HG02973 (cell line): Measurements from ENCODE around the gene CST8.

ENCODE experiments used
- ATAC-seq: cut with Tn5 transposase; IDR thresholded peaks from one replicate; pipeline ENCODE4 v1.9.1; 2021; ENCODE audit warnings: moderate library complexity; ENCODE audit not compliant: unreplicated experiment

CST8 gene

DNA sequence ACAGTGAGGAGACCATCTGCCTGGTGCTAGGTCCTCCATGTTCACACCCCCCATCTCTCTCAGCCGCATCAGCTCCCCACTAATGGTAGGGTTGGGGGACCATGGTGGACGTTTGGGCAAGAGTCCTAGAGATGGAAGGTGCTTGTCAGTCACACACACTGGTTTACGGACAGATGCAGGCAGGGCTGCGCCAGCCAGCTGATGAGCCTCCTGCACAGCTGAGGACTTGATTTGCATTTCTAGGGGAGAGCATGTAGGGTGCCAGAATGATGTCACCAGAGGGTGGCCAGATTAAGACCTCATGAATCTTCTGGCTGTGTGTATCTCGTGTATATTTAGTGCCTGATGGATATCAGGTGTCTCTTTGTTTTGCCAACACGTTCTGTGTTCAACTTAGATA lies 28.6 kb downstream of the CST8 start:
- ATAC-seq = no peak

DNA sequence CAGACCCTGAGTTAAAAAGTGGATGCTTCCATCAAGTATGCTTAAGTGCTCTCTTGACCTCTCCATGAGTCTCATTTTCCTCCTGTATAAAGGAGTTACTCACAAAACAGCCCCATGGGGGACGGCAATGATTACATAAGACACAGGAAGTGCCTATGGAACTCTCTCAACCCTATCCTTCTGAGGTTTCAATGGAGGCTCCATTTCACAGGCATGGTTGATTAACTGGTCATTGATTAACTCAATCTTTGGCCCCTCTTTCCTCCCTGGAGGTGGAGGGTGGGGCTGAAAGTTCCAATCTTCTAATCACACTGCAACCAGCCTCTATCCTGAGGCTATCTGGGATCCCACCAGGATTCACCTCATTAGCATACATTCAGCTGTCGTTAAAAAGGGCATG lies 29.3 kb downstream of the CST8 start:
- ATAC-seq = no peak

DNA sequence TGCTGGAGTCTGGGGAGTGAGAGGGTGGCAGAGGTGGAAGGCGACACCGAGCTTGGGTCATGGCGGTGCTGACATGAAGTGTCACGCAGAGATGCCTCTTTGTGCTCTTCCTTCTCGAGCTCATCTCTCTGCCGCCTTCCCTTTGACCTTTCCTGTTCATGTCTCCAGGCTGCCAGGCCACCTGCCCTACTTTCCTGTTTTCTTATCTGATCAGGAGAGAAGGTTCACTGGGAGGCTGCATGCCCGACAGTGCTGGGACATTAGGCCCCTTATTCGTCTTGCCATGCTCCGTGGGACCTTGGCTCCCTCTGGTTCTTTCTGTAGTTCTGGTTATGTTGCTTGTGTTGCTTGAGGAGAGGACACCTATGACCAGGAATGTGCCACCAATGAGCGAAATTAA lies 33.2 kb downstream of the CST8 start:
- ATAC-seq = no peak

DNA sequence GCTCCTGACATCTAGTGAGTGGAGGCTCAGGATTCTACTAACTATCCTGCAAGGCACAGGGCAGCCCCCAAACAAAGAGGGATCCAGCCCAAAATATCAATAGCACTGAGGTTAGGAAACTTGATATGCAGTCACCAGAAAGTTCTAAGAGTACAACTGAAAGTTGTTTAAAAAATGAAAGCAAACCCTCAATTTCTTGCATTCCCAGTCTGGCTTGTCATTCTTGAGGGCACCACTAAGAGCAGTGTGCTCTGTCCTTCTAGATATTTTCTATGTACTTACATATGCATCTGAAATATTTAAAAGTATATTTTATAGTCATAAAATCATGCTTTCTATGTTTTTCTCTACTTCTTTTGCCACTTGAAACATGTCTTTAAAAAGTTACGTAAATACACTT lies 35.9 kb downstream of the CST8 start:
- no peak for ATAC-seq

DNA sequence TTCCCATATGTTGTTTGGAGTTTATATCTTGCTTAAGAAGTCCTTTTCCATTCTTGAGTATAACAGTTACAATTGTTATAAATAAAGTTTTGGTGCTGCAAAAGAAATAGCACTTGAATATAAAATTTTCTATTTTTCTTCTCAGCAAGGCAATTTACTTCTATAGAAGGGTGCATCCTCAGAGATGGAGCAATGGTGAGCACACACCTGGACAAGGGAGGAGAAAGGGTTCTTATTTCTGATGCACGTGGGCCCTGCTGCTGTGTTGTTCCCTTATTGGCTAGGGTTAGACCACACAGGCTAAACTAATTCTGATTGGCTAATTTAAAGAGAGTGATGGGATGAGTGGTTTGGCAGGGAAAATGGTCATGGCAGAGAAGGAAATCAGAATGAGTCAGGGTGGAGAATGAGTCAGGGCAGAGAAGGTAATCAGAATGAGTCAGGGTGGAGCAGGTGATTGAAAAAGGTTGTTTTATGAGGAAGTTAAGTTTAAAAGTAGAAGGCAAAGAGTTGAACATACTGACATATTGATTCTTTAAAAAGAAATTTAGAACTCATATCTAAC lies 38.0 kb downstream of the CST8 start:
- ATAC-seq = no peak

DNA sequence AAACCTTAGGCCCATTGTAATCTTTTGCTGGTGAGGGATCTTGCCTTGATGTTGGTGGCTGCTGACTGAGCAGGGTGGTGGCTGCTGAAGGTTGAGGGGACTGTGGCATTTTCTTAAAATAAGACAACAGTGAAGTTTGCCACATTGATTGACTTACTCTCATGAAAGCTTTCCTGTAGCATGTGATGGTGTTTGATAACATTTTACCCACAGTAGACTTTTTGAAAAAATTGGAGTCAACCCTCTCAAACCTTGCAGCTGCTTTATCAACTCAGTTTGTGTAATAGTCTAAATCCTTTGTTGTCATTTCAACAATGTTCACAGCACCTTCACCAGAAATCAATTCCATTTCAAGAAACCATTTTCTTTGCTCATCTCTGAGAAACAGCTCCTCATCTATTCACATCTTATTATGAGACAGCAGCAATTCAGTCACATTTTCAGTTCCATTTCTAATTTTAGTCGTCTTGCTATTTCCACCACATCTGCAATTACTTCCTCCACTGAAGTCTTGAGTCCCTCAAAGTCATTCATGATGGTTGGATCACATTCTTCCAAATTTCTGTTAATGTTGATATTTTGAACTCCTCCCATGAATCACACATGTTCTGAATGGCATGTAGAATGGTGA lies 40.1 kb downstream of the CST8 start:
- no peak for ATAC-seq

DNA sequence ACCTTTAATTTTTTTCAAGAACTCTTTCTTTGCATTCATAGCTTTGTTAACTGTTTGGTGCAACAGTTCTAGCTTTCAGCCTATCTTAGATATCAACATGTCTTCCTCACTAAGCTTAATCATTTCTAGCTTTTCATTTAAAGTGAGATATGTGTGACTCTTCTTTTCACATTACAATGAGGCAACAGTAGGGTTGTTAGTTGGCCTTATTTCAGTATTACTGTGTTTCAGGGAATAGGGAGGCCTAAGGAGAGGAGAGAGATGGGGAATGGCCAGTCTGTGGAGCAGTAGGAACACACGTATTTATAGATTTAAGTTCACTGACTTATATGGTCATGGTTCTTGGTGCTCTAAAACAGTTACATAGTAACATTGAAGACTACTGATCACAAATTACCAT lies 41.6 kb downstream of the CST8 start:
- ATAC-seq = no peak

DNA sequence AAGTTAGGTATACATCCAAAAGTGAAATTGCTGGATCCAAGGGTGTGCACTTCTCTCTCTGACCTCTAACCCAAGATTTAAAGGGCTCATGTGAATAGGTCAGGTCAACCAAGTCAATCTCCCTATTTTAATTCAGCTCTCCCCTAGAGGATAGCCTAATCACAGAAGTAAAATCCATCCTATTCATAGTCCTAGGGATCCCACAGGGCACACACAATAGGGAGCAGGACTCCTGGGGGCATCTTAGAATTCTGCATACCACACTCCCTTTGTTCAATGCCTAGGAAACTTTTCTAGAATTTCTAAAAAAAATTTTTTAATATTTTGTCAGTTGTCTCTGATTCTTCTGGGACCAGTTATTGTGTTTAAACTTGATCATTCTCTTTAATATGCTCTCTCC lies 42.2 kb downstream of the CST8 start:
- no peak for ATAC-seq

DNA sequence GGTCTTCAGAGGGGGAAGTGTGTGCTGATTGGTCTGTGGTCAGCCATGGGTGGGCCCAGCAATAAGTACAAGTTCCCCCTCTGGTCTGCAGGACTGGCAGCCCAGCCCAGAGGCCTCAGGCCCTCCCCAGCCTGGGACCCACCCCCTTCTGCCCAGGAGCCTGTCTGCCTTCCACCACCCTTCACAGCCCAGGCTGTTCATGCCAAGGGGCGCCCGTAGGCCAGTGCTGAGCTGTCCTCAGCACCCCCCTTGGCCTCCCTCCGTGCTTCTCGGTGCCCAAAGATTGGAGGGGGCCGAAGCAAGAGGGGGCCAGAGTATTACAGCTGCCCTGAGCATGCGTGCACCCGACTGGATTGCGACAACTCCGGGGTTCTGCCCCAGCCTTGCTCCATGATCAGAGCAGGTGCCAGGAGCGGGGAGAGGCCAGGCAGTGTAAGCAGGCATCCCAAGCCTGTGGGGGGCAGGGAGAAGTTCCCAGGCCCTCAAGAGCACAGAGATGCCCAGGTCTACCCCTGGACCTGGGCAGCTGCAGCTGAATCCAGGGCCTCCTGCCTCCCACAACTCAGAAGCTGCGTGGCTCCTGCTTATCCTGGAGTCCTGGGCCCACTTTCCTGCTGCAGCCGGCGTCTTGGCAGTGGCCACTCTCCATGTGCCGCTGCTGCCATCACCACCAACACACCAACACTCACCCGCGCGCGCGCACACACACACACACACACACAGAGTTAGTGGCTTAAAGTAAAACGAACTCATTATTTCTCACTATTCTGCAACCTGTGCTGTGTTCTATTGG lies 44.1 kb downstream of the CST8 start:
- no peak for ATAC-seq

DNA sequence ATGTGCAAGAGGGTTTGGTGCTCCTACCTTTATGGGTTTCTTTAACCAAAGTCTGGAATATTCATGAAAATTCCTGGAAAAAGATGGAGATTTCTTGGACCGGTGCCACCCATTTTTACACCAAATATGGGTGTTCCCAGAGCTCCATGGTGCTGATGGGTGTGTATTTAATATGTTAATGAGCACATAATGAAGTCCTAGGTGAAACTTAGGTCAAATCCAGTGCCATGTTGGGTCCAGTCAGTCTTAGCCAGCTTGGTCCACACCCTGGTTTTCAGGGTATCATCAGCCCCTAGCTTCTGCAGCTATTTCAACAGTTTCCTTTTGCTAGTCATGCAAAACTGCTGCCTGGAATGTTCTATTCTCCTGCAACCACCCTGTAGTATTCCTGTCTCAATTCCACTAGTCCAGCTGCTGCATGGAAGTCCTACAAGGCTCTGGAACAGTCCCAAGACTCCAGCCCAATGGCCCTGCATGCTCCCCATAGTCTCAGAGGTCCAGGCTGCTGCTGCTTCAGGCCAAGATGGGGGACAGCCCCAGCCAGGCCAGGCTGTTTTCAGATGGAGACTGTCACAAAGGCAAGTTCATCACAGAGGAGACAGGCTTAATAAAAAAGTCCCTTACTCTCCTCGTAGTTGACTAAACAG lies 45.5 kb downstream of the CST8 start:
- no peak for ATAC-seq

DNA sequence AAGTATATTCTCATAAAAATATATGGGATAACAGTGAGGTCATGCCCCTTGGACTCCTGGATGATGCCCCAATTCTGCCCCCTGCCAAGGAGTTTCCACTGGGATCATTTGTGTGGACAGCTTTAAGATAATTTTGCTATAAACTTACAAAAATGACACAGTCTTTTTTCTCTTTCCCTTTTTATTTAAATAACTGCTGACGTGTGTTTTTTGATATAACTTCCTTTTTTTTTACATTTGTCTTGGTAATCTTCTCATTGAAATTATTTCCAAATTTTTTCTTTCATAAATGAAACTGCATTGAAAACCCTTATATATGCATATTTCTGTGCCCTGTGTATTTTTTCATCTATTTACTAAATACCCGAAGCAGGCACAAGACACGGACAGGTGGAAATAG lies 46.1 kb downstream of the CST8 start:
- ATAC-seq = no peak

DNA sequence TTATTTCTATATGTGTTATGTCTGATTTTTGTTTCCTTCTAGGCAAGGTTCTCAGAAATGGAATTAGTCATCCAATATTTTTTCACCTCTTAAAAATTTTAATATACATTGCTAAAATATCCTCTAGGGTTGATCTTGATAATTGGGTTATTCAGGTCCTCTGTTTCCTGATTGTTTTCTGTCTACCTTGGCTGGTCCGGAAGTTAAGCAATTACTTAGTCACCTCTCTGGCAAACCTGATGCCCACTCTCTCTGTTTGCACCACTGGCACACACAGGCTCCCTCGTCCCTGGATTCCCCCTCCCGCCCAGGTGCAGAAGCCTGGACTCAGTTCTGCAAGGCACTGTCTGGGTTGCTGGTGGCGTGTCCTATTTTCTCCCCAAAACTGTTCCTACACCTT lies 49.7 kb downstream of the CST8 start:
- ATAC-seq = no peak

DNA sequence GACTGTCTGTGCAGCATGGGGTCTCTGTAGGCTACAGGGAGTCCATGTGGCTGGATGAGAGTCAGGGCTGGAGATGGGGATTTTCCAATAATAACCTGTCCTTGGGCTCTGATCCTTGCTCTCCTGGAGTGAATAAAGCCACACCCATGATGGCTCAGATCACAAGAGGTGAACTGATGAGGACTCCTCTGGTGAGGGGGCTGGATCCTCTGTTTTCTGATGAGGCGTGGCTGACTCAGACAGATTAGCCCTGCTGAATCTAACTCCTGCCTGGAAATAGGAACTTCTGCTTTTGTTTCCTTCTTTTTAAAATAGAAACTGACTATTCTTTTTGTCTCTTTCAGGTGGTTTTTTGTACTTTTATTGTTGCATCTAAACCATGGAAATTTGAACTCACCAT lies 50.4 kb downstream of the CST8 start:
- ATAC-seq = no peak

DNA sequence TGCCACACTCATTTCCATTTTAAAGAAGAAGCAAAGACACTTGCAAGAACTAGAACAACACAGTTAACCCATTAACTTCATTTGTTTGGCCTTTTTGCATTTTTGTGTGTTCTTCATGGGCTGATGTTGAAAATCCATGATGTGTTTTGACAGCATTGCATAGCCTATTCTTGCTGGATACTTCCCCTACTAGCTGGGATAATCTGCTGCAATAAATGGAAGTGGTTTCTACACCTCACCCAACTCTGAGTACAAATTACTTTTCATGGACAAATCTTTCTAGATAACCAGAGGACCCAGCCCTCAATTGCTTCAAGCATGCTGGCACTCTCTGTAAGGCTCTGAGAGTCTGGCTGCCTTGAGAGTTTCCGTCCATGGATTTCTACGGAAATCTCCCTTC lies 50.9 kb downstream of the CST8 start:
- ATAC-seq = no peak

DNA sequence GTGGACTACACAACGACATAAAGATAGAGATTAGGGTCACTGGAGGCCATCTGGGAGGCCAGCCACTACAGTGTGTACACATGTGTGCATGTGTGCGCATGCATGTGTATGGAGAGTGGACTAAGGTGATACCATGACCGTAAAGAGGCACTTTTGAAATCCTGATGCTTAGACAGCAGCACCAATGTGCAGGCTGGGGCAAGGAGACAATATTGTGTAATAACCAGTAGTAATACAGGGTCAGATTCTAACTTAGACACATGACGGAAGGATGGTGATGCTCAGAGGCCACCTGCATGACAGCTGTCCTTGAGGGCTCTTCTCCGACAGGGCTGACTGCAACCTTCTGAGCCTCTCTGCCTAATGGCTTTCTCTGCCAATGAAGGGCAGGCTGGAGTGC lies 51.9 kb downstream of the CST8 start:
- no peak for ATAC-seq

DNA sequence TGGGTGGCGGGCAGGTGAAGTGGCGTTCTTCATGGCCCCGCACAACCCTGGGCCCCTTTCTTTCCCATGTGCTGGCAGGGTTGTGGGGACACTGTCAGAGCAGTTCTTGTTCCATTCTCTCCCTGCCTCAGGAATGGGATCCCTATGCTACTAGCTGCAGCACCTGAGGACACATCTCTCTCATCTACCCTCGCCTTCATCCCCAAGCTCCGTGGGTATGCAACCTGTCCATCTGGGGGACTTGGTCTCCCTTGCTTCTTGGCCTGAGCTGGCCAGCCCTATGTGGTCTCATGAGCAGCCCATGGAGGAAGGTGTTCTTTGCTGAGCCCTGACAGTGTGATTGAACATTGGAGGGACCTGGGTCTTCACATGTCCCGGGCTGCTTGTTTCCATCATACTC lies 53.2 kb downstream of the CST8 start:
- ATAC-seq = no peak
